ENCODE data around the gene FAM43A.

FAM43A gene

DNA sequence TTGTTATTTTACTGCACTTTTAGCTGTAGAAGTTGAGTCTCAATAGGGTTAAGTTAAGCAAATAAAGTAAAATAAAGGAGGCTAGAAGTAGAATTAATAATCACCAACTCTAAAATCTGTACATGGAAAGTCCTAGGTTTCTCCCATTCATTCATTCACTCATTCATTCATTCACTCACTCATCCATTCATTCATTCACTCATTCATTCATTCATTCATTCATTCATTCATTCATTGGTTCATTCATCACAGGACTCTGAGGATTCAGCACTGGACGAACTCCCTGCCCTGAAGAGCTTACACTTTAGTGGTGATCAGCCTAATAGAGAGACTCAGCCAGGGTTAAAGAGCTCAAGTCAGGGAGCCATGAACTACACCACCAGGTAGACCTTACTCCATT, 9.2 kb upstream of the FAM43A start:
- no peak for DNase-seq

DNA sequence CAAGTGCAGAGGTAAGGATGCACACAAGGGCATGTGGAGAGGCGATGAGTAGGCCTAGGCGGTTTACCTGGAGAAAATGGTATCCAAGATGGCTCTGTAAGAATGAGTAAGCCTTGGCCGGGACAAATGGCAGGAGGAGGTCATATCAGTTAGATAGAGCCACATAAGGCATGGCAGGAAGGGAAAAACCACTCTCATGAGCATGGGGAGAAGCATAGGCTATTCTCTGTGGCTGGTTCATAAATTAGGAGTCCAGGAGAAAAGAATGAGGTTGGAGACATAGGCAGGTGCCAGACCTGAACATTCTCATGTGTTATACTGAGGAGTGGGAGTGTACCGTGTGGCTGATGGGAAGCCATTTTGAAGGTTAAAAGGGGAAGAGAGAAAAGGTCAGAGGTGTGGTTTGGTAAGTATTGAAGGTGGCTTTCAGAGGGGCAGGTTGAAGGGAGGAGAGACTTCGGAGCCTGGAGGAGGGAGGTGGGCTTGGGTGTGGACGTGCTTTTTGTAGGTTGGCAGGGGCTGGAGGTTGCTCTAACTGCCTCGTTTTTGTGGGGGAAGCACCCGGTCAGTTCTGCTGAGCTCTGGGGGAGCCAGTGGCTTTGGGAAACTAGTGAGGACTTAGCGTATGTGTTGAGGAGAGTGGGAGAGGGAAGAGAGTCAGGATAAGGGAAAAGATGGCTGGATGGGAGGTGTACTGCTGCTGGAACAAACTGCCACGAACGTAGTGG, 4.6 kb upstream of the FAM43A start:
- no peak for DNase-seq

DNA sequence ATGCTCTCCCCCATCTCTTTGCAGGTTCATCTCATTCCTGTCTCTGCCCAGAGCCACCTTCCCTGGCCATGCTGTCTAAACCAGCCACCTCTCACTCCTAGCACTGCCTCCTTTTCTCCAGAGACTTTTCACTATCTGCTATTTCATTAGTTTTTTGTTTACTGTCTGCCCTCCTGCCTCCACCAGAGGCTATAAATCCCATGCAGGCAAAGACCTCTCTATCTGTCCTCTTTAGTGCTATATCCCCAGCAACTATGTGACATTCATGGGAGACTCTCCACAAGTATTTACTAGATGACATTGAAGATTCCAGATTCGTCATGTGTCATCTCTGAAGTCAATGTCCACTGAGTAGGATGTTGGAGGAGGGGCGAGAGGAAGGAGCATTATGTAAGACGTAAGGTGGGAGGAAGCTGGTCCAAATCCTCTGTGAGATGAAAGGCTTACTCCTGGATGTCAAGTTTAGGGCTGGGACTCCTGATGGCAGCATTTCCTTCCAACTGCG, 3.4 kb upstream of the FAM43A start:
- DNase-seq, result no peak

DNA sequence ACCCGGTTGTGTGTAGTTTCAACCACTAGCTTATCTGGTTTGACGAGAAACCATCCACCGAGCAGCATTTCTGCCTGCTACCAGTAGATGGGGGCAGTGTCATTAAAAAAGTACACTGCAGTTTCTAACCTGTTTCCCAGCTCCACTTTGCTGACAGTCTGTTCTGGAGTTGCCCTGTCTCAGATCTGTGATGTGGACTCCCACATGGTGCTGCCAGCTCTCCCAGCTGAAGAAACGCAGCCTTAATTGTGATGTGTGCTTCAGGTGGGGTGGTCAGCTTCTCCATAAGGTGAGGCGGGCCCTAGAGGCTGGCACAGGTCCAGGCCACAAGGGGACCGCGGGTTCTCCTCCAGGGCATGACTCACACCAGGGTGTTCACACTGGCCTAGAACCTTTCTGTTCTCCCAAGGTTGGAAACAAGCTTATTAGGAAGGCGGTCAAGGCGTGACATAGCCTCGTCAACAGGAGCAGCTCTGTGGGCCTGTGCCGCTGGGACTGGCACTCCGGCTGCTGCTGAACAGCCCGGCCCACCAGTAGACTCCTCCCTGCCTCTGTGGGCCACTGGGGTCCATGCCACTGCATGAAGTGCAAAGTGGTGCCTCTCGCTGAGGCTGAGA, 2.9 kb upstream of the FAM43A start:
- DNase-seq, result peak in 1 of 2 experiments; percentile 56

DNA sequence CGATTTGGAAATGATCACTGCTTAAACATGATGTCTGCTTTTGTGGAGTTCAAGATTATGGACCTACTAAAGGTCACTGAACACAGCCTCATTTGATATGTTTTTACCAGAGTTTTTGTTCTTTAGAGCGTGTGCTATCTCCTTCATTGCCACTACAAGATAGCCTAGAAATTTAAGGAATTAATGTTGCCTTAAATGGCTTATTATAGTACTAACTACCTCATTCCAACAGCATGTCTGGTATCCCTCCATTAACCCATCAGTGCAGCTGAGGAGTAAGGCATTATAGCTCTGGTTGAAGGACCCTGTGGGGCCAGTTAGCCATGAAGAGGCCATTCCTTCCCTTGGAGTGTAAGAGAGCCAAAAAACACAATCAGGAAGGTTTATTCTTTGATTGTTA, 2.3 kb upstream of the FAM43A start:
- DNase-seq, result no peak

DNA sequence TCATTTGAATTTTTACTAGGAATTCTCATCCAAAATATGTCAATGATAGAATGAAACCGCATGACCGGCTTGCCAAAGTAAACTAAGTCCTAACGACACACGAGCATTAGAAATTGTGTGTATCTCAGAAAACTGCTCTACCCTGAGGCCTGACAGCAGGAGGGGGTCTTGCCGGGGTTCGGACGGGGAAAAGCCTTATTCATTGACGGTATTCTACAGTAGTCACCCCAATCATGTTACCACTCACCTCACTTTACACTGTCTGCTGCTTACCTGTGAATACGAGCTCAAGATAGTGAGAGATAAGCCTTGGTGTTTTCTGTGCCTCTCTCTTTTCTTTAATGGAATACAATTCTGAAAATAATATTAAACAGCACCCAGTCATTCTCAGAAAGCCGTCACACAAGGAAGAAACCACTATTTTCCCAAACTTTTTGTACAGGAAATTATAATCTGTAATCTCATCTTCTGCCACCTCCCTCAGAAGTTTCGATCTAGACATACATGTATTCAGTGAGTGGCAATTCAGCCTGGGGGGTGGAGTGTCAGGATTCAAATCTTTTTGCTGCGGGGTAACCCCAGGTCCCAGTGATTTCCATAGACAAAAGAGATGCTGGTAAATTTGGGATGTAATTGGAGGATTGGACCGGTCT, 492 bp upstream of the FAM43A start:
- DNase-seq, result no peak

DNA sequence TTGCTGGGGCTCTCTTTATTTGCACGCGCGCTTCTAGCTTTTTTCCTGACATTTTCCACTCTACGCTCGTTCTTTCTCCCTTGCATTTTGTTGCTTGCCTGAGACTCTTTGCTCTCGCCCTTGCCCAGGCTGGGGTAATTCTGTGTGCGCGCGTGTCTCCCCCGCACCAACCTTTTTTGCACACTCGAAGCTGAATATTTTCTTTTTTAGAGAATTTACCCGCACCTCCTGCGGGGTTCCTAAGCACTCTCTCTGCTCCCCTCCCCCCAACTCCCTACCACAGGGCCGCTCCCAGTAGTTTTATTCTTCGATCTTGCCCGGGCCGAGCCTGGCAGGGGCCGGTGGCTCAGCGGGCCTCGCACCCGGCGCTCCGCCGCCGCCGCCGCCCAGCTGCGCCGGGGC, 732 bp downstream of the FAM43A start:
- no peak for DNase-seq

DNA sequence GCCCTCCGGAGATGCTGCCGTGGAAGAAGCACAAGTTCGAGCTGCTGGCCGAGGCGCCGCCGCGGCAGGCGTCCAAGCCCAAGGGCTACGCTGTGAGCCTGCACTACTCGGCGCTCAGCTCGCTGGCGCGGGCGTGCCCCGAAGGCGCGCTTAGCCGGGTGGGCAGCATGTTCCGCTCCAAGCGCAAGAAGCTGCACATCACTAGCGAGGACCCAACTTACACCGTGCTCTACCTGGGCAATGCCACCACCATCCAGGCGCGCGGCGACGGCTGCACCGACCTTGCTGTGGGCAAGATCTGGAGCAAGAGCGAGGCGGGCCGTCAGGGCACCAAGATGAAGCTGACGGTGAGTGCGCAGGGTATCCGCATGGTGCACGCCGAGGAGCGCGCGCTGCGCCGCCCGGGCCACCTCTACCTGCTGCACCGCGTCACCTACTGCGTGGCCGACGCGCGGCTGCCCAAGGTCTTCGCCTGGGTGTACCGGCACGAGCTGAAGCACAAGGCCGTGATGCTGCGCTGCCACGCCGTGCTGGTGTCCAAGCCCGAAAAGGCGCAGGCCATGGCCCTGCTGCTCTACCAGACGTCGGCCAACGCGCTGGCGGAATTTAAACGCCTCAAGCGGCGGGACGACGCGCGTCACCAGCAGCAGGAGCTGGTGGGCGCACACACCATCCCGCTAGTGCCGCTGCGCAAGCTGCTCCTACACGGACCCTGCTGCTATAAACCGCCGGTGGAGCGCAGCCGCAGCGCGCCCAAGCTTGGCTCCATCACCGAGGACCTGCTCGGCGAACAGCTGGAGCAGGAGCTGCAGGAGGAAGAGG, 1.3 kb downstream of the FAM43A start:
- no peak for DNase-seq

DNA sequence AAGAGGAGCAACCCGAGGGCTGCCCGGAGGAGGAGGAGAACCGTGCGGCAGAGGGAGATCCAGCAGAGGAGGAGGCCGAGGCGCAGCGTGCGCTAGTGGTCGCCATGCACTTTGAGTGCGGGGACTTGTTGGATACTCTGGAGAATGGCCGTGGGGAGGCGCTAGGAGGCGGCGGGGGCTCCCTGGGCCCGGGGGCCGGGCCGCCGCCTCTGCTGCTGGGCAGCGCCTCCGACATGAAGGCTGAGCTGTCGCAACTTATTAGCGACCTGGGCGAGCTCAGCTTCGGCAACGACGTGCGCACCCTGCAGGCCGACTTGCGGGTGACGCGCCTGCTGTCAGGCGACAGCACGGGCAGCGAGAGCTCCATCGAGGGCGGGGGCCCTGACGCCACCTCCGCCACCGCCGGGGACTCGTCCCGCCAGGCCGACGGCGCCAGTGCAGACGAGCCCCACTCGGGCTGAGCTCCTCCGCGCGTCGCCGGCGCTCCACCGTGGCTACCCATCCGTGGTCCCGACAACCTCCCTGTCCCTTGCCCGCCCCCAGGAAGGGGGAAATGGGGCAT, 2.0 kb downstream of the FAM43A start:
- DNase-seq, result no peak

DNA sequence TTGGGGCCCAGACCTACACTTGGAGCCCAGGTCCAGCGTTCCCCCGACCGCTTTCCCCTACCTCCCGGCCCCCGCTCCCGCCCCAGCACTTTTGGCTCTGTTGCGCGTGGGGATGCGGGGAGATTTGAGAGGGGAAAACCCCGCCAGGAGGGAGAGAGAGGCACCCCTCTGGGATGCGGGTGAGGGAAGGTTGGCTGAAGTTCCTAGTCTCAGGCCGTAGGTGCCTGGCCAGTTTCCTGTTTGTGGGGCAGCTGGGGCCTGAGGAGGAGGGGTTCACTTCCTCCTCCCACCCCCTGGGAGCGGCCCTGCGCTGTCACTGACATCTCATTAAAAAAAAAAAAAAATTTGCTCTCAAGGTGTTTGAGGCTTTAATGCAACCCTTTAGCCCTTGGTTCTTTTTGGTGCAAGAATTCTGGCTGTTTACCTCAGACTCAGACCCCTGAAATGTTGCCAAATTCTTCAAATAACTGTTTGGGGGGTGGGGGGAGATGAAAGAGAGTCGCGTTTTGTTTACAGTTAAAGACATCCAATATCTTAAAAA, 2.6 kb downstream of the FAM43A start:
- DNase-seq, result no peak

DNA sequence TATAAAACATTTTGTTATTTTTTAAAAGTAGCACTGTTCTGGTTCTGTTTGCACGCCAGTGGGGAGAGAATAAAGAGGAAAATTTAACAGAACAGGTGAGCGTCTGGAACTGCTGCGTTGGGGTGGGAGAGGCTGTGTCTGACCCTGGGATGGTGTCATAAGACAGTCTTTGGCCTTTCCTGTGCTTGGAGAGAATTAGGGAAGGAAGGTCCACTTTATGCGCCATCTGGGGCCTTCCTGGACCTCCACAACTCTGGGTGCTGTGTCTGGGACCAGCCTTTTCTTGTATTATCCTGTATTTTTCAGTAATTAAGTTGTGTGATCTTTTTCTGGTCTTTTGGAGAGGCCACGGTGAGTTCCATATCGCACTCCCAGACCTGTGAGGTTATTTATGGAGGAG, 3.3 kb downstream of the FAM43A start:
- no peak for DNase-seq

DNA sequence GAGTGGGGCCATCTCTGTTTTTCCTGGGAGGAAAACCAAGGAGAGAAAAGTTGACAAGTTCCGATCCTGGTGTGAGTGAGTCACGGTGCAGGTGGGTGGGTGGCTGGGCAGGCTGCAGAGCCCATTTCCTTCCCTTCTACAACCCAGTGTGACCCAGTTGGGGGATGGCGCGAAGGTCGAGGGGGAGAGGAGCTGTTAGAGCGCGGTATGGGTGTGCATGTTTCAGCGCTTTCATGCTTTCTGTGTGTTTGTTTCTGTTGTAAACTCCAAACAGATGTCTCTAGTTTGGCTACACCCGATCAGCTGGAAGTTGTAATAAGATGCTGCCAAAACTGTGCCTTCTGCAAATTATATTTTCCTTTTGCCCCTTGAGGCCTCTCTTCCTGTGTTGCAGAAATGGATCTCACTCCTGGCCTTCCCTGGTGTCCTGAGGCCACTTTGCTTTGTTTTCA, 3.8 kb downstream of the FAM43A start:
- DNase-seq, result no peak

DNA sequence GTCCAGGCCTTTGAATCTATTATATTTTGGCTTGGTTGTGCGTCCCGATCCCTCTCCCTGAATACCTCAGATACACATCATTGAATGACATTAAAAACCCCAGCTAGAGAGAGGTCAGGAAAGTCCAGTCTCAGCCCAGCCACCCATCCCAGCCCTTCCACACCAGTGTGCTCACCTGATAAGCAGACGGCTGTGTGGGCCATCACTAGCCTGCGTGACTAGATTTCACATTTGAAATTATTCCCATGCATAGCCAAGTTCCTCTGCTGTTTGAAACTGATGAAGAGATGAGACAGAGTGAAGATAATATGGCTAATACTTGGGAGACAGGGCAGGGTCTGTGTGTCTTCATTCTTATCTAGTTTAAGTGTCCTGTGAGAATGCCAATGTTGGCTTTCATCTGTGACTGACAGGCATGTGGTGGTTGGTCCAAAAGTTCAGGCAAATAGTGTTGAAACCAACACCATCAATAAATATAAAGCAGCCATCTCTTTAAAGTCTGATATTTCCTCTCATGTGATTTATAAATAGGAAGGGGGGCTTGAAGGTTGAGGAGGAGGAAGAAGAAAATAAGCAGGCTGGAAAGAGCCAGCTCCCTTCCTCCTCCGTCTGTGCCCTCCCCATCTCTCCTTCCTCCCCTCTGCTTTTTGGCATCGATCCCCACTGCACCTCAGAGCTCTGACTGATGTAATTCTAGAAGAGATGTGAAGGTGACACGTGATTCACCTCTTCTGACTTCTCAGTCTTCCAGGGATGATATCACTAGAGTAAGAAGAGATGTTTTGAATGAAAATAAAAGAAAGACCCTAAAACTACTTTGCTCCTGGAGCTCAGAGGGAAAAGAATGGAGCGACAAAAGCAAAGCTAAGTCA, 5.1 kb downstream of the FAM43A start:
- no peak for DNase-seq

DNA sequence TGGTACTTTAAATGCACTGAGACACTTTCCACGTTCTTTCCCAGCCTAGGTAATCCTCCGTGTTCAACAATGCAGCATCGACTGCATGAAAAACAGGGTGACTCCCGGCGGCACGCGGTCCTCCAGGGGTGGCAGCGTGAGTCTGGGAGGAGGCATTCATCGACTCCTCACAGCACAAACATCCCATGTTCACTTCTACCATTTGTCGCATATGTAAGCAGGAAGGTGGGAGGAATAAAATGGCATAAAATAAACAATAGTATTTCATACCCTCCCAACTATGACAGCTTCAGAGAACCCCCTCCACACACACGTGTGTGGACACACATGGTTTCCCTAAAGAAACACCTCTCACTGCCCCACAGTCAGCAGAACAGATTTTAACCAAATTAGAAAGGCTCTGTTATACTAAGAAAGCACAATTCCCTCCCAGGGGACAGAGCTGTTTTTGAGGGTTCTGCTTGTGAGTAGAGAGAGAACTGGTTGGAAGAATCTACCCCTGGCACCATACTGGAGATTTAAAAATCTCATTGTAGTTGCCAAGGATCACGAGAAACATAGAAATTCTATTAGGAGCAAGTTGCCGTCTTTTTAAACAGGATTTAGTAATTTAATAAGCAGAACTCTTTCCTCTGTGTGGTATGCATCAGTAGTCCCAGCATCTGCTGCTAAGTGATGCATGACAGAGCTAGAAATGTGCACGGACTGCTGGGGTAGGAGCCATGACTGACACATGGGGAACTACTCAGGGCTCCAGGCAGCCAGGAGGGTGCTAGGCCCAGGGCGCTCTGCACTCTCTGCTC, 6.0 kb downstream of the FAM43A start:
- DNase-seq, result no peak

DNA sequence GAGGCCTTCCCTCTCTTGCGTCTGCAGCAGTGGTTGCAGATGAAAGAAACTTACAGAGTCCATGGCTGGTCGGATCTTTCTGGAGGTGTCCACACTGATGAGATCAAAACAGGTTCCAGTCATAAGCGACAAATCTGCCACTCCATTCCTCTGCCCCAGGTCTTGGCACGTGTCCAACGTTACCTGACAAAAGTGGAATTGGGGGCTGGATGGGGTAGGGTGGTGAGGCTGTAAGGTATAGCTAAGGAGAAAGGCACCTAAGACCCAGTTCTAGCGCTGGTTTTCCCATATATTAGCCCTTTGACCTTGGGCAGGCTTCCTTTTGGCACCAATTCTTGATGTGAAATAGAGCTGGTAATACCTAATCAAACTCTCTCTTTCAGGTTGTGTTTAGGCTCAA, 11.0 kb downstream of the FAM43A start:
- no peak for DNase-seq

DNA sequence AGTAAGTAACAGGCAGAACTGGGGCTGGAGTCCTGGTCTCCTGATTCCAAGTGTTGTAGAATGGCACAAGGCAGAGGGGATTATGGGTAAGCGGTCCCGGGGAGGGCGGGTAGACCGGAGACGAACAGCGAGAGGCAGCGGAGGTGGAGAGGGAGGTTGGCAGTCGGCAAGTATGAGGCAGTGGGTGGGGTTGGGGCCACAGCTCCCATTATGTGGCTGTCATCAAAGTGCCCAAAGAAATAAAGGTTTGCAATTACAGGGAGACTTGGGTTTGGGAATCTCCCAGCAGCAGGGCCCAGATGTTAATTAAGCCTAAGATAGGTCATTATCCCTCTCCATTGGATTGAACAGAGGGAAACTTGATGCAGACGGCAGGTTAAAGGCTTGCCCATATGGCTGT, 16.9 kb downstream of the FAM43A start:
- no peak for DNase-seq

DNA sequence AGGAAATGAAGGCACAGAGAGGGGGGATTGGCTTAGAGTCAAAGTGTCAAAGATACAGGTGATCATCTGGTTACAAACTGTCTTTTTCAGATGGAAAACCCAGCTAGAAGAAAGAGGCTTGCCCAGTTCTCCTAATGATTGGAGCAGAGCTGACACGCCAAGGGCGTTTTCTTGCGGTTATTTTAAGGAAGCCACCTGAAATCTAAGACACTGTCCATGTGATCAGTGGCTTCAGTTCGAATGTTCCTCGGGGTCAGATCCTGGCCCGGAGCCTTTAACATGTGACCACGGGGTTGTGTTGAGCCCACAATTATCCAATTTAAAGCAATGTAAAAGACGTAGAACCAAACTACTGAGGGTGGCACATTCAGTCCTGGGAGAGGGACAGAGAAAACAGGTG, 19.5 kb downstream of the FAM43A start:
- no peak for DNase-seq

DNA sequence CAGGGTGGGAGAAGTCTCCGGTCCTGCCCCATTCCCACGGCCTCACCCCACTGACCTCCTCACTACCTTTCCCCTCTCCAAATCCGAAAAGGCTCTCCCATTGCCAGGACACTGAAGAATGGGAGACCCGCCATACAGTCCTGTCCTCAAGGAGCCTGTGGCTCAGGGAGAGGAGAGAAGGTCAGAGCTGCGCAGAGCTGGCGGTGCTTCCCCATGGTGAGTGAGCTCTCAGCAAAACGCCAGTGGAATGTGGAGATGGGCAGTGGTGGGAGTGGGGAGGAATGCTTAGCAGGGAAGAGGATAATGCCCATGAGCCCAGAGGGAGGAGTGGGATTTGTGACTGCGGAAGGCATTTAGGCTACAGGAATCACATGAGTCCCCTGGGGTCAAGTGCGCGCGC, 20.1 kb downstream of the FAM43A start:
- DNase-seq, result no peak

DNA sequence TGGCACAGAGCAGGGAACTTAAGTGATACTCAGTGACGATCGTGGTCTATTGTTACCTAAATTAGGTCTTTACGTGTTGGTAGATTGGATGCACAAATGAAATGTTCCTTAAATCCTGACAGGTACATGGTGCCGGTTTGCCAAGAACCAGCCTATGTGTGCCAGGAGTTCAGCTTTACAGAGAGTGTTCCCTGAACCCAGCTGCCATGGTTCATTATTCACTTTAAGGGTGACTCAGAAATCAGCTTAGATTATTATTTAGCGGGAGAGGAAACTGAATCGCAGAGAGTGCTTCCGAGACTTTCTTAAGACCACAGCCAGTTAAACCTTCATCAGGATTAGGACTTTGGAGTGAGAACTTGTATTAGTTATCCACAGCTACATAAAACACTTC, 21.5 kb downstream of the FAM43A start:
- DNase-seq, result no peak

DNA sequence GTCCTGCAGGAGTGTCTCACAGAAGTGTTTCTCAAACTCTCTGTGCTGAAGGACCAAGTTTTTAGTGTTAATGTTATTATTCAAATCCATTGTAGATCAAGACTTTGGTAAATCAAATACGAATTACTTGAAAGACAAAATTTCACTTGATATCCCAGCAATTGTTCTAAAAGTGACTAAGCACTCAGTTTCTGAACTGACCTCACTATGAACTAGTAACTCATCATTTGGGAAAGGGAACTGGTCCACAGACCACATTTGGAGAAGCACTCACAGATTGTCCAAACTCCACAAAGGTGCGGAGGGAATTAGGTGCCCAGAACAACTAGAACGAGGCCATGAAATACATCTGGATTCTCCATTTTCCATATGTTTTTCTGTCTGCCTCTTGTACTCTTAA, 25.6 kb downstream of the FAM43A start:
- DNase-seq, result no peak

DNA sequence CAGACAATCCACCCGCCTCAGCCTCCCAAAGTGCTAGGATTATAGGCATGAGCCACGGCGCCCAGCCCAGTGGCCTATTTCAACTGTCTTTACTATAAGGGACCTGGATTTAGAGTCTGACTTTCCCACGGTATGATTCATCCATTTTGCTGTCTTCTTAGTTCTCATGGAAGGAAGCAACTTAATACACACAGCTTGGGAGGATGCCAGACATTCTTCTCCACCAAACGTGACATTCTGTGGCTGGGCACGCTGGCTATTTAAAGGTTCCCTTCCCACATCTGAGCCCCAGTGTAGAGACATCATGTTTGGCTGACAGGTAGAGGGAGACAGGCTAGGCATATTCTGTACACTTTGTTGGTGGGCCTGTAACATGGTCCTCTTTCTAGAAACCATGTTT, 26.2 kb downstream of the FAM43A start:
- DNase-seq, result no peak
